BJ (cell line): ENCODE results near the gene UROC1. TPM values are rescaled to one million over a fixed set of nuclear protein-coding genes. Genes with fewer than 3 reads are reported as not detected.

Source experiments
- CTCF ChIA-PET: fragments of 350-600 bp; formaldehyde crosslinking; extraction: SDS; loops from one replicate; lab custom pipeline; 2021; ENCODE audit warnings: antibody characterized with exemption, inconsistent platforms; lab: Yijun Ruan, JAX
- POLR2A ChIA-PET: fragments of 300-600 bp; sonication (Branson Sonifier 250); formaldehyde crosslinking; extraction: SDS; loops from one replicate; lab custom pipeline; 2021; ENCODE audit warnings: antibody characterized with exemption; lab: Charles Lee
- DNase-seq: peaks from one replicate; pipeline ENCODE4 v3.0.0-alpha.2; 2011; ENCODE audit warnings: low read depth
- H3K27me3 ChIP-seq: 2 replicates; pipeline ENCODE4 v1.6.0; 2011; ENCODE audit warnings: low read length; ENCODE audit not compliant: control insufficient read depth, insufficient read depth
- H3K36me3 ChIP-seq: 2 replicates; pipeline ENCODE4 v1.5.1; 2011; ENCODE audit warnings: low read length; ENCODE audit not compliant: control insufficient read depth, insufficient read depth
- H3K4me3 ChIP-seq: 2 replicates; pipeline ENCODE4 v1.5.1; 2011; ENCODE audit warnings: low read depth, mild to moderate bottlenecking, control low read depth, low read length
- polyA minus RNA-seq: library from RNA; depleted of rRNA, polyadenylated mRNA; stranded (reverse); fragments of >200 nt; gene quantifications from 2 replicates; pipeline ENCODE4 v1.2.3, GENCODE V29; 2011; rRNA and poly(A)+ RNA removed
- polyA plus RNA-seq: library from polyadenylated mRNA; depleted of rRNA; stranded (reverse); fragments of >200 nt; gene quantifications from 2 replicates; pipeline ENCODE4 v1.2.3, GENCODE V29; 2011; rRNA removed
- TF ChIP-seq, protein P1 (sequence below): IDR thresholded peaks from 2 replicates; pipeline ENCODE4 v1.5.1; 2011; ENCODE audit warnings: low read depth, mild to moderate bottlenecking, control low read depth, inconsistent platforms, low read length, moderate library complexity; ENCODE audit not compliant: insufficient read depth

UROC1 gene
- not detected in 2 replicates for polyA plus RNA-seq
- polyA minus RNA-seq = not detected in 2 replicates

DNA sequence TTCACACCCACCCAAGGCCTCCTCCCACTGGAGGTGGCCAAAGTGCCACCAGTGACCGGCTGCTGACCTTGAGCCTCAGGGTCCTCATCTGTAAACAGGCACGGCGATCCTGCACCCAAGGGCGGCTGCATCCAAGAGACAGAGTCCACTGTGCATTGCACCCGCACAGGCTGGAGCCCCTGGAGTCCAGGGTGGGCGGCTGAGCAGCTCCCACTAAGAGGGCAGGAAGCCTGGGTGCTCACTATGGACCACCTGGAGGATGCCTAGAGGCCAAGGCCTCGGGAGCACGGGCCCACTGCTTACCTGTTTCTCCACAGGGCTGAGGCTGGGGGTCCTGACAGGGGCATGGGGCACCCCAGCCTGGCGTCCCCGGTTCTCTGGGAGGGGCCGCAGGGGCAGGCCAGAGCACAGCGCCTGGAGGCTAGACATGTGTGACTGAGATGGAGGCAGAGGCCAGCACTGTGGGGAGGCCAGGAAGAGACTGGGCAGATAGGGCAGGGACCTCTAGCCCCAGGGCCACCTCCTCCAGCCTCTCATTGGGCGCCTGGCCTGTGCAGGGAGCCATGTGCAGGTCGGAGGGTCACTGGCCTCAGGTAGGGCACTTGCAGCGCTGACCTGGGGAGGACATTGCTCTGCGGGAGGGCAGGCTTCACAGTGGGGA, at the start of gene UROC1:
UROC1 (minus strand) TSS at position 483 of the 661 bp plus-strand sequence; CDS start at position 429, 54 bp downstream.
- Histone ChIP-seq H3K36me3 (no peaks in the 10 kb centered on the region), H3K4me3 (no peak within 1 kb of the TSS), H3K27me3 (peaks cover 3% of the 10 kb centered on the region)
- no peak for DNase-seq
- TF ChIP-seq, protein P1, sequence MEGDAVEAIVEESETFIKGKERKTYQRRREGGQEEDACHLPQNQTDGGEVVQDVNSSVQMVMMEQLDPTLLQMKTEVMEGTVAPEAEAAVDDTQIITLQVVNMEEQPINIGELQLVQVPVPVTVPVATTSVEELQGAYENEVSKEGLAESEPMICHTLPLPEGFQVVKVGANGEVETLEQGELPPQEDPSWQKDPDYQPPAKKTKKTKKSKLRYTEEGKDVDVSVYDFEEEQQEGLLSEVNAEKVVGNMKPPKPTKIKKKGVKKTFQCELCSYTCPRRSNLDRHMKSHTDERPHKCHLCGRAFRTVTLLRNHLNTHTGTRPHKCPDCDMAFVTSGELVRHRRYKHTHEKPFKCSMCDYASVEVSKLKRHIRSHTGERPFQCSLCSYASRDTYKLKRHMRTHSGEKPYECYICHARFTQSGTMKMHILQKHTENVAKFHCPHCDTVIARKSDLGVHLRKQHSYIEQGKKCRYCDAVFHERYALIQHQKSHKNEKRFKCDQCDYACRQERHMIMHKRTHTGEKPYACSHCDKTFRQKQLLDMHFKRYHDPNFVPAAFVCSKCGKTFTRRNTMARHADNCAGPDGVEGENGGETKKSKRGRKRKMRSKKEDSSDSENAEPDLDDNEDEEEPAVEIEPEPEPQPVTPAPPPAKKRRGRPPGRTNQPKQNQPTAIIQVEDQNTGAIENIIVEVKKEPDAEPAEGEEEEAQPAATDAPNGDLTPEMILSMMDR = no peak
- CTCF ChIA-PET = no interaction called here
- POLR2A ChIA-PET = no interaction called here

DNA sequence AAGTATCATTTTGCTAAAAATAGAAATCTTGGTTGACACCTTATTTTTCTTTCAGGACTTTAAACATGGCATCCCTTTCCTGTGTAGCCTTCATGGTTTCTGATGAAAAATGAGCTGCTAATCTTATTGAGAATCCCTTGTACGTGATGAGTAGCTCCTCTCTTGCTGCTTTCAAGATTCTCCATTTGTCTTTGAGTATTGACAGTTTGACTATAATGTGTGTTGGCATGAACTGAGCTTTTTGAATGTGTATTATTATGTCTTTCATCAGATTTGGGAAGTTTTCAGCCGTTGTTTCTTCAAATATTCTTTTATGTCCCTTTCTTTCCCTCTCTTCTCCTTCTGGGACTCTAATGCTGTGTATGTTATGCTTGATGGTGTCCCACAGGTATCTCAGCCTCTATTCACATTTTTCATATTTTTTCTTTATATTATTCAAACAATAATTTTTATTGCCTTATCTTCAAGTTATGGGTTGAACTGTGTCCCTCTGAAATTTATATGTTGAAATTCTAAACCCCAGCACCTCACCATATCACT, 45.2 kb upstream of the UROC1 start:
- peaks cover 18% of the 10 kb centered on the region for H3K27me3 ChIP-seq
- CTCF ChIA-PET = no interaction called here
- H3K4me3 ChIP-seq = no peak overlapping the region
- POLR2A ChIA-PET = no interaction called here
- H3K36me3 ChIP-seq = no peaks in the 10 kb centered on the region
- TF ChIP-seq, protein P1 = no peak
- DNase-seq = no peak

DNA sequence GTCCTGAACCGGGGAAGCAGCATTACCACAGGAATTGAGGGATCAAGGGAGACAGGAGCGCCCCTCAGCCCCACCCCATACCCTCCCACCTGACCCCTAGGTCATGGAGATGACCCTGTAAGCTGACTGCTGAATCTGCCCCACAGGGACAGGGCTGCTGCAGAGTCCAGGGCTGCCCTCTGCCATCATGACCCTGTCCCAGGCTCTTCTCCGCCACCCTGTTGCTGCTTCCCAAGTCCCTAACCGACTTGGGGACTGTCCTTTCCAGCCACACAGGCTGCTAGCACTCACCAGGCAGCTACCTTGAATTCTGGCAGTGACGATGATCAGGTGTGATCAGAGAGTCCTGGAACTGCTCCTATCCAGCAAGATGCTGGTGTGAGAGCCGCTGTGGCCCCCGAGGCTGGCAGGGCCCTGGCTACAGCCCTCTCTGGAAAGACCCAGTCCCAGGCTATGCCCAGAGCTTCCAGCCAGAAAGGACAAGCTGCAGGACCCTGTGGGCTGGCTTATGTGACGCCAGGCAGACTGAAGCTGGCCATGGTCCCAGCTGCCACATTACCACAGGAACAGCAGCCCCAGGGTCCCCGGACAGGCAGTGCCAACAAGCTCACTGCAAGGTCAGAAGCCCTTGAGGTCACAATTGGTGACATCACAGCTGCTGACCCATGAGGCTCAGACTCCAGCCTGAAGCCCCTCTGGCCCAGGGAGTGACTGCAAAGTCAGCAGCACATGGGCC, 40.9 kb upstream of the UROC1 start, which contains the start of gene C3orf22:
C3orf22 (minus strand) TSS at position 597 of the 736 bp plus-strand sequence. CDS start 5,542 bp downstream, outside the sequence.
- Histone ChIP-seq H3K4me3 (no peak within 1 kb of the TSS), H3K36me3 (no peaks in the 10 kb centered on the region), H3K27me3 (peaks cover 4% of the 10 kb centered on the region; the same call in 1 of the 2 replicates)
- ChIA-PET POLR2A (no interaction called here), CTCF (interaction anchor here (1.0 kb wide), 1 partner anchor 11 kb away, joined by 4 read pairs; no protein-coding TSS in a partner anchor)
- no peak for DNase-seq
- TF ChIP-seq, protein P1 = no peak

DNA sequence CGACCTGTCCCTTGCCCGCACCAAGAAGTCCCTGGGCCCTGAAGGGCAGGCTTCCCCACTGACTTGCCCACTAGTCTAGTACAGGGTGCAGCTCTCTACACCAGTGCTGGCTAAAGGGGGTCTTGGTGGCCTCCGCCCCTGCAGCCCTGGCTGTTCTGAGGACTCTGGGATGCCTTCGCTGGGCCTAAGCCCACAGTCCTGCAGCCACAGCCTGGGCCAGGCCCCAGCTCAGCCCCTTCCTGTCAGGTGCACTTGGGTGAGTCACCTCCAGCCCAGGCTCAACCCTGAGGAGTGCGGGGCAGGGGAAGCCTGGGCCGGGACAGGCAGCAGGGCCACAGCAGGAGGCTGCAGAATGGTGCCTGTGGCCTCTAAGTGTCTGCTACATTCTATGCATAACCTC, 40.2 kb upstream of the UROC1 start:
- H3K4me3 ChIP-seq = no peak overlapping the region
- POLR2A ChIA-PET = no interaction called here
- CTCF ChIA-PET = no interaction called here
- TF ChIP-seq, protein P1 = no peak
- no peak for DNase-seq
- H3K27me3 ChIP-seq = 0 out of 2 replicates have a peak, but pooled peaks cover 1% of the 10 kb centered on the region
- H3K36me3 ChIP-seq = no peaks in the 10 kb centered on the region

DNA sequence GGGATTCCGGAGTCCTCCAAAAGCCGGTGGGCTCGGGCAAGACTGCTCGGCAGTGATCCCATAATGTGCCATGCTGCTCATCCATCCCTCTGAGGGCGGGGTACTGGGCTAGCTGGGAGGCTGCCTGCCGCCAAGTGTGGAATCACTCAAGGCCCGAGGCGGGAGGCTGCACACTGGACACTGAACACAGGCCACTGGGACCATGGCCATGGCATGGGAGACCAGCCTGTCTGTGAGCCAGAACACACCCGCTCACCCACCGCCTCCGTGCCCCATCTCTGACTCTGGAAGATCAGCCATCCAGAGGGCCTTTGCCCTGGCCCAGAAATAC, 39.8 kb upstream of the UROC1 start:
- DNase-seq = no peak
- TF ChIP-seq, protein P1 = no peak
- CTCF ChIA-PET = no interaction called here
- Histone ChIP-seq H3K4me3 (no peak overlapping the region), H3K36me3 (no peaks in the 10 kb centered on the region), H3K27me3 (0 out of 2 replicates have a peak, but pooled peaks cover 1% of the 10 kb centered on the region)
- POLR2A ChIA-PET = no interaction called here
